RWPE2 (cell line): ENCODE measurements around the gene SLAIN1.

ENCODE experiments used
- ATAC-seq: fragments of 200-7000 bp; cut with Tn5 transposase; 3 replicates; pipeline ENCODE4 v1.9.1; 2021; ENCODE audit warnings: low read depth
- DNase-seq: peaks from one replicate; pipeline ENCODE4 v3.0.0-alpha.2; 2020; ENCODE audit warnings: low spot score
- H3K27ac ChIP-seq: fragments of 450-650 bp; 2 replicates; pipeline ENCODE4 v1.5.1; 2017; ENCODE audit warnings: mild to moderate bottlenecking; ENCODE audit not compliant: poor library complexity, severe bottlenecking
- H3K27me3 ChIP-seq: fragments of 250-450 bp; sonication (Bioruptor Pico); 2 replicates; pipeline ENCODE4 v1.5.1; 2021; ENCODE audit warnings: mild to moderate bottlenecking, moderate library complexity; ENCODE audit not compliant: insufficient read depth, poor library complexity, severe bottlenecking
- H3K36me3 ChIP-seq: fragments of 250-450 bp; sonication (Bioruptor Pico); 2 replicates; pipeline ENCODE4 v1.5.1; 2020; ENCODE audit warnings: low read depth, mild to moderate bottlenecking, moderate library complexity
- H3K4me1 ChIP-seq: fragments of 250-450 bp; sonication (Bioruptor Pico); 2 replicates; pipeline ENCODE4 v1.5.1; 2021; ENCODE audit warnings: mild to moderate bottlenecking, moderate library complexity; ENCODE audit not compliant: insufficient read depth, poor library complexity, severe bottlenecking
- H3K4me3 ChIP-seq: fragments of 250-450 bp; sonication (Bioruptor Pico); 2 replicates; pipeline ENCODE4 v1.5.1; 2021; ENCODE audit warnings: mild to moderate bottlenecking, moderate library complexity; ENCODE audit not compliant: severe bottlenecking
- H3K9me3 ChIP-seq: fragments of 250-450 bp; sonication (Bioruptor Pico); 2 replicates; pipeline ENCODE4 v1.5.1; 2021; ENCODE audit warnings: mild to moderate bottlenecking, moderate library complexity; ENCODE audit not compliant: severe bottlenecking
- CTCF ChIP-seq: fragments of 450-650 bp; IDR thresholded peaks from one replicate; pipeline ENCODE4 v1.5.1; 2017; ENCODE audit warnings: mild to moderate bottlenecking, moderate library complexity; ENCODE audit not compliant: poor library complexity, severe bottlenecking

The SLAIN1 gene

DNA sequence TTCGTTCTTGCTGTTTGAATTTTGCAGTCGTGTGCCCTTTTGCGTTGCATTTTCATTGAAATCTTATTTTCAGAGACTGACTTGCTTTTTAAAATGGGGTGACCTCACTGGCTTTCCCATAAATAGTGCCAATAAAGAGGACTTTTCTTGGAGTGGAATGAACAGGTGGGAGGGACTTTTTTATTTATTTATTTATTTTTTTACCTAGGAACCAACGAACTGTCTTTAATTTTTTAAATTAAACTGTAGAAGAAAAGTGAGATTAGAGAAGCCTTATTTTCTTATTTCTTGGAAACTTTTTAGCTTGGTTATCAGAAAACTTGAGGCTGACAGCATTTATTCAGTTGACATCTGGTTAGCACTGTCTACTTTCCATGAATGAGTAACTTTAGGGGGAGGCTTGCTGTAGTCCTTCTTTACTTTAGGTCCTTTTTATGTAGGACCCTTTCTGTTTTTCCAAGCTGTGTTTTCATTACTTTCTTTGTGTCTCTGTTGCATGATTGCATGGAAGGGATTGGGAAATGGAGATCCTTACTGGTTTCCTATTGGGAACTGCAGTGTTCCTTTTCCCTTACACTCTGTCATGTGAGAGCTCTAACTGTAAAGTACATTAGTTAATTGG, 1.7 kb downstream of the SLAIN1 start:
- H3K9me3 ChIP-seq = no peaks in the 10 kb centered on the region
- no peak for DNase-seq

DNA sequence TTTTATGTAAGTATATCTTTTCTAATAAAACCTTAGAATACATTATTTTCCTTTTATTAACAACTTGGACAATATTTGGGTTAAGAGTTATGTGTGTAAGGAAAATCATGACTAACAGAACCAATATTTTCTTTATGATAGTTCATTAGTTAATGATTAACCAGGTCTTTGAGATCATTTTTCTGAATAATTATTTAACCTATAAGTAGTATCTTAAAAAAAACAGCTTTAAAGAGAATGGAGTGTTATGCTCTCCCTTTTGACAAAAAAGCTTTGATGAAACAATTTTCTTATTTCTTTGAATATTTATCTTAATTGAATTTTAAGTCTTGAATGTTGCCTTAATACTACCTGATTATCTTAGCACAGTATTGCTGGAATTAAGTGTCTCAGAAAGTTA, 3.8 kb downstream of the SLAIN1 start:
- no peak for TF ChIP-seq CTCF
- H3K27ac ChIP-seq = no peak overlapping the region
- peaks cover 37% of the 10 kb centered on the region for H3K27me3 ChIP-seq
- no peaks in the 10 kb centered on the region for H3K9me3 ChIP-seq
- no peak for ATAC-seq
- DNase-seq = no peak
- no peaks in the 10 kb centered on the region for H3K36me3 ChIP-seq
- no peaks in the 10 kb centered on the region for H3K4me1 ChIP-seq
- H3K4me3 ChIP-seq = no peak overlapping the region

More for the DNA sequence above, 1.7 kb downstream of the SLAIN1 start:
- H3K27me3 ChIP-seq = peaks cover 58% of the 10 kb centered on the region
- no peaks in the 10 kb centered on the region for H3K4me1 ChIP-seq
- H3K27ac ChIP-seq = no peak overlapping the region
- H3K4me3 ChIP-seq = no peak overlapping the region
- ATAC-seq = no peak
- TF ChIP-seq CTCF = no peak
- no peaks in the 10 kb centered on the region for H3K36me3 ChIP-seq

DNA sequence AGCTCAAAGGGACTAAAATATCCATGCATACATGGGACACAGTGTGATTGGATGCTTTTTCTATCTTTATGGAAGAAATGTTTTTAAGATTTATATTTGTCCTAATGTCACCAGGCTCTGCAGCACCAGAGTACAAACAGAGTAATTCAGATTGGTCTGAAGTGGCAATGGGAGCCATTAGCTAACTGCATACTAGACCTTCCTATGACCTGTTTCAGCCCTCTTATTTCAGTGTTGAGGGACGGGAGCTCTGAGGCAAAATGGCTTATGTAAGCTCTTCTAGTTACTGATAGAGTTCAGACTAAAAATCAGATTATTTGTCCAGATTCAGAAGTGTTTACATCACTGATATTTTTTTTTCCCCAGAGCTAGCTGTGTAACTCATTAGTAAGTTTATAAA, 4.9 kb downstream of the SLAIN1 start:
- Histone ChIP-seq H3K27ac (no peak overlapping the region), H3K4me1 (no peaks in the 10 kb centered on the region), H3K4me3 (no peak overlapping the region), H3K27me3 (peaks cover 27% of the 10 kb centered on the region), H3K36me3 (no peaks in the 10 kb centered on the region), H3K9me3 (no peaks in the 10 kb centered on the region)
- no peak for TF ChIP-seq CTCF
- ATAC-seq (no peak), DNase-seq (no peak)

- DNase-seq (no peak), ATAC-seq (no peak)
- Histone ChIP-seq H3K36me3 (no peaks in the 10 kb centered on the region), H3K4me1 (no peaks in the 10 kb centered on the region), H3K9me3 (no peaks in the 10 kb centered on the region), H3K27me3 (peaks cover 27% of the 10 kb centered on the region), H3K27ac (no peak overlapping the region), H3K4me3 (no peak overlapping the region)
- TF ChIP-seq CTCF = no peak
Observed at GRCh38 chr13:77703408-77703807, 5.9 kb downstream of the SLAIN1 start.

DNA sequence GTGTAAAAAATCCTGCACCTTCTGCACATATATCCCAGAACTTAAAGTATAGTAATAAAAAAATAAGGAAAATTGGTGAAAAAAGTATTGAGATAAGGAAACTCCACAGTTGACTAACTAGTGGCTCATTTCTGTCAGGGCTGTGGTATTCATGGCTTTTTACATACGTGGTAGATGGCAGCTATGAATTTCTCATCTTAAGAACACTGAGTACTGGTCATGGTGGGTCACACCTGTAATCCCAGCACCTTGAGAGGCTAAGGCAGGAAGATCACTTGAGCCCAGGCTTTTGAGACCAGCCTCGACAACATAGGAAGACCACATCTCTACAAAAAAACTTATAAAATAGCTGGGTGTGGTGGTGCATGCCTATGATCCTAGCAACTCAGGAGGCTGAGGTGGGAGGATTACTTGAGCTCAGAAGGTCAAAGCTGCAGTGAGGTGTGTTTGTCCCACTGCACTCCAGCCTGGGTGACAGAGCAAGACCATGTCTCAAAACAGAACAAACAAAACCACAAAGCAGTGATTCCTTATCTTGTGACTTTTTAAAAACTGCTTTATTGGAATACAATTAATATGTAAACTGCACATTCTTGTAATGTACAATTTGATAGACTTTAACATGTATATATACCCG, 16.8 kb downstream of the SLAIN1 start:
- ATAC-seq (no peak), DNase-seq (no peak)
- H3K27ac ChIP-seq = no peak overlapping the region
- no peaks in the 10 kb centered on the region for H3K4me1 ChIP-seq
- TF ChIP-seq CTCF = no peak
- H3K36me3 ChIP-seq = no peaks in the 10 kb centered on the region
- H3K9me3 ChIP-seq = no peaks in the 10 kb centered on the region
- H3K27me3 ChIP-seq = peaks cover 11% of the 10 kb centered on the region
- no peak overlapping the region for H3K4me3 ChIP-seq
